ENCODE measurements around the gene CHRM4. TPM values are rescaled to one million over a fixed set of nuclear protein-coding genes. Genes with fewer than 3 reads are reported as not detected.

CHRM4 gene
- total and polyA plus RNA-seq, 2 donors = 0.21 to 0.56 TPM

- no peak overlapping the region for H3K4me3 ChIP-seq (ENCODE audit: low read depth, low read length)
- H3K4me1 ChIP-seq (ENCODE audit: insufficient read depth) = no peaks in the 10 kb centered on the region
- no peak for DNase-seq (ENCODE audit: extremely low spot score)
- H3K27ac ChIP-seq (ENCODE audit: low read depth) = no peak overlapping the region
- WGBS = 84% methylated on average over 7 of the region's 7 CpGs
- H3K36me3 ChIP-seq (ENCODE audit: insufficient read depth) = peaks cover 3% of the 10 kb centered on the region
Observed at GRCh38 chr11:46417711-46418110, 26.1 kb upstream of the CHRM4 start.

- WGBS = 64% methylated on average over 3 of the region's 3 CpGs
- DNase-seq (ENCODE audit: extremely low spot score) = no peak
- Histone ChIP-seq H3K36me3 (ENCODE audit: insufficient read depth) (peaks cover 3% of the 10 kb centered on the region), H3K27ac (ENCODE audit: low read depth) (no peak overlapping the region), H3K4me1 (ENCODE audit: insufficient read depth) (no peaks in the 10 kb centered on the region), H3K4me3 (ENCODE audit: low read depth, low read length) (no peak overlapping the region)
Observed at GRCh38 chr11:46414879-46415278, 23.3 kb upstream of the CHRM4 start.

GRCh38 chr11:46414466-46414796 is 22.9 kb upstream of the CHRM4 start:
- H3K36me3 ChIP-seq (ENCODE audit: insufficient read depth) = peaks cover 6% of the 10 kb centered on the region
- DNase-seq (ENCODE audit: extremely low spot score) = no peak
- WGBS = 88% methylated on average over 5 of the region's 5 CpGs
- no peak overlapping the region for H3K4me3 ChIP-seq (ENCODE audit: low read depth, low read length)
- no peaks in the 10 kb centered on the region for H3K4me1 ChIP-seq (ENCODE audit: insufficient read depth)
- H3K27ac ChIP-seq (ENCODE audit: low read depth) = no peak overlapping the region

- Histone ChIP-seq H3K27ac (ENCODE audit: low read depth) (no peak overlapping the region), H3K4me1 (ENCODE audit: insufficient read depth) (no peaks in the 10 kb centered on the region), H3K4me3 (ENCODE audit: low read depth, low read length) (no peak overlapping the region), H3K36me3 (ENCODE audit: insufficient read depth) (peaks cover 6% of the 10 kb centered on the region)
- 91% methylated on average over 9 of the region's 9 CpGs for WGBS
- no peak for DNase-seq (ENCODE audit: extremely low spot score)
Observed at GRCh38 chr11:46413760-46414465, 22.3 kb upstream of the CHRM4 start.

GRCh38 chr11:46410021-46410420 is 18.4 kb upstream of the CHRM4 start:
- Histone ChIP-seq H3K4me3 (ENCODE audit: low read depth, low read length) (no peak overlapping the region), H3K27ac (ENCODE audit: low read depth) (no peak overlapping the region), H3K36me3 (ENCODE audit: insufficient read depth) (peaks cover 10% of the 10 kb centered on the region), H3K4me1 (ENCODE audit: insufficient read depth) (no peaks in the 10 kb centered on the region)
- whole genome bisulfite sequencing = 62% methylated on average over 5 of the region's 5 CpGs
- DNase-seq (ENCODE audit: extremely low spot score) = no peak

- WGBS = 96% methylated on average over 6 of the region's 6 CpGs
- H3K4me1 ChIP-seq (ENCODE audit: insufficient read depth) = no peaks in the 10 kb centered on the region
- peaks cover 7% of the 10 kb centered on the region for H3K36me3 ChIP-seq (ENCODE audit: insufficient read depth)
- no peak for DNase-seq (ENCODE audit: extremely low spot score)
- no peak overlapping the region for H3K4me3 ChIP-seq (ENCODE audit: low read depth, low read length)
- no peak overlapping the region for H3K27ac ChIP-seq (ENCODE audit: low read depth)
Observed at GRCh38 chr11:46408407-46408986, 16.9 kb upstream of the CHRM4 start.

- no peak for DNase-seq (ENCODE audit: extremely low spot score)
- Histone ChIP-seq H3K36me3 (ENCODE audit: insufficient read depth) (peaks cover 7% of the 10 kb centered on the region), H3K27ac (ENCODE audit: low read depth) (no peak overlapping the region), H3K4me1 (ENCODE audit: insufficient read depth) (no peaks in the 10 kb centered on the region), H3K4me3 (ENCODE audit: low read depth, low read length) (no peak overlapping the region)
- 83% methylated on average over 10 of the region's 10 CpGs for WGBS
Observed at GRCh38 chr11:46407635-46408034, 16.1 kb upstream of the CHRM4 start.

- WGBS = 82% methylated on average over 5 of the region's 5 CpGs
- Histone ChIP-seq H3K4me1 (ENCODE audit: insufficient read depth) (no peaks in the 10 kb centered on the region), H3K4me3 (ENCODE audit: low read depth, low read length) (no peak overlapping the region), H3K27ac (ENCODE audit: low read depth) (no peak overlapping the region), H3K36me3 (ENCODE audit: insufficient read depth) (peaks cover 5% of the 10 kb centered on the region)
- no peak for DNase-seq (ENCODE audit: extremely low spot score)
Observed at GRCh38 chr11:46404476-46405017, 13.0 kb upstream of the CHRM4 start.

GRCh38 chr11:46402957-46403902 is 11.7 kb upstream of the CHRM4 start:
- DNase-seq (ENCODE audit: extremely low spot score) = no peak
- Histone ChIP-seq H3K4me1 (ENCODE audit: insufficient read depth) (no peaks in the 10 kb centered on the region), H3K4me3 (ENCODE audit: low read depth, low read length) (no peak overlapping the region), H3K36me3 (ENCODE audit: insufficient read depth) (peaks cover 3% of the 10 kb centered on the region), H3K27ac (ENCODE audit: low read depth) (no peak overlapping the region)
- WGBS = 79% methylated on average over 6 of the region's 6 CpGs

- DNase-seq (ENCODE audit: extremely low spot score) = no peak
- peaks cover 3% of the 10 kb centered on the region for H3K36me3 ChIP-seq (ENCODE audit: insufficient read depth)
- H3K27ac ChIP-seq (ENCODE audit: low read depth) = no peak overlapping the region
- 96% methylated on average over 19 of the region's 19 CpGs for WGBS
- no peak overlapping the region for H3K4me3 ChIP-seq (ENCODE audit: low read depth, low read length)
- no peaks in the 10 kb centered on the region for H3K4me1 ChIP-seq (ENCODE audit: insufficient read depth)
Observed at GRCh38 chr11:46397526-46397925, 6.0 kb upstream of the CHRM4 start.

- H3K4me3 ChIP-seq (ENCODE audit: low read depth, low read length) = no peak overlapping the region
- 85% methylated on average over 4 of the region's 4 CpGs for WGBS
- no peak for DNase-seq (ENCODE audit: extremely low spot score)
- peaks cover 3% of the 10 kb centered on the region for H3K36me3 ChIP-seq (ENCODE audit: insufficient read depth)
- no peaks in the 10 kb centered on the region for H3K4me1 ChIP-seq (ENCODE audit: insufficient read depth)
- H3K27ac ChIP-seq (ENCODE audit: low read depth) = no peak overlapping the region
Observed at GRCh38 chr11:46393759-46394158, 2.2 kb upstream of the CHRM4 start.

GRCh38 chr11:46393231-46393616 is 1.6 kb upstream of the CHRM4 start:
- no peak overlapping the region for H3K4me3 ChIP-seq (ENCODE audit: low read depth, low read length)
- no peaks in the 10 kb centered on the region for H3K4me1 ChIP-seq (ENCODE audit: insufficient read depth)
- no peak for DNase-seq (ENCODE audit: extremely low spot score)
- no peak overlapping the region for H3K27ac ChIP-seq (ENCODE audit: low read depth)
- WGBS = 59% methylated on average over 4 of the region's 4 CpGs
- H3K36me3 ChIP-seq (ENCODE audit: insufficient read depth) = peaks cover 3% of the 10 kb centered on the region

GRCh38 chr11:46392421-46393230 is 1.1 kb upstream of the CHRM4 start:
- DNase-seq (ENCODE audit: extremely low spot score) = no peak
- WGBS = 1% methylated on average over 71 of the region's 71 CpGs
- Histone ChIP-seq H3K4me3 (ENCODE audit: low read depth, low read length) (peak overlapping the region; percentile 49), H3K4me1 (ENCODE audit: insufficient read depth) (no peaks in the 10 kb centered on the region), H3K36me3 (ENCODE audit: insufficient read depth) (peaks cover 3% of the 10 kb centered on the region), H3K27ac (ENCODE audit: low read depth) (no peak overlapping the region)

Data from urinary bladder (tissue), 4 donors.